Measurements from ENCODE around the gene ISYNA1. TPM values are rescaled to one million over a fixed set of nuclear protein-coding genes. Genes with fewer than 3 reads are reported as not detected.

ISYNA1 gene
- total and polyA plus RNA-seq, 2 donors (not counting 3 experiments of a cell fraction or from before 2014, with no cell fraction given) = 69.0 to 70.2 TPM

DNA sequence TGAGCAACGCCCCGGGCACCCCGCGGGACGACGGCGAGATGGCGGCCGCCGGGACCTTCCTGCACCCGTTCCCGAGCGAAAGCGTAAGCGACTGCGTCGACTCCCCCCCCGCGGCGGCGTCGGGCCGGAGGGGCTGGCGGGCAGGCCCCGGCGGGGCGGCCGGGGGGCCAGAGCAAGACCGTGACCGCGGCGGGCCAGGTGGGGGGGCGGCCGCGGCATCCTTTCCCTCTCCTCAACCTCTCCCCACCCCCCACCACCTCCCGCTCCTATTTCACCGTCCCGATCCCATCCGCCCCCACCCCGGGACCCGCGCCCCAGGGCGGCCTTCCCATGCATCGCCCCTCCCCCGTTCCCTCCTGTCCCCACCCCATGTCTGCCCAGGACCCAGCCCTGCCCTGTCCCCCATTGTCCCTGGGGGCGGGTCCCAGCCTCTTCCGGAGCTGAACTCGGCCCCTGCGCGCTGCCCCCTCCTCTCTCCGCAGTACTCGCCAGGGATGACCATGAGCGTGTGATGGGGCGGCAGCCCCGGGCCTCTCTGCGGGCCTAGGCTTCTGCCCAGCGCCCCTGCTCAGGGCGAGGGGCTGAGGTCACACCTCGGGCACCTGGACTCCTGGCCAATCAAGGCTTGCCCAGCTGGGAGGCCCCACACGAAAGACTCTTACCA is 4.1 kb downstream of the ISYNA1 start:
- Histone ChIP-seq H2AFZ (ENCODE audit: low read depth, low read length) (no peak overlapping the region), H3K27ac (ENCODE audit: insufficient read depth, low read depth, low read length) (no peak overlapping the region), H3K36me3 (ENCODE audit: control insufficient read depth in 2 of 2, extremely low read depth in 1 of 2, insufficient read depth in 2 of 2, low read length in 2 of 2) (peaks cover 0 to 2% of the 10 kb centered on the region in 2 experiments), H3K27me3 (ENCODE audit: control insufficient read depth in 2 of 2, insufficient read depth in 2 of 2, low read length in 2 of 2) (no peaks in the 10 kb centered on the region), H4K20me1 (replicated peaks; ENCODE audit: control insufficient read depth, extremely low read depth, insufficient read depth, low read length) (no peaks in the 10 kb centered on the region), H3K9me1 (replicated peaks; ENCODE audit: control insufficient read depth, extremely low read depth, insufficient read depth, low read length) (no peaks in the 10 kb centered on the region), H3K4me2 (ENCODE audit: insufficient read depth, low read length) (no peak overlapping the region), H3K9ac (replicated peaks; ENCODE audit: extremely low read depth, insufficient read depth, low read length) (no peak overlapping the region), H3K4me1 (ENCODE audit: control insufficient read depth, extremely low read depth, insufficient read depth, low read length) (peaks cover 19% of the 10 kb centered on the region), H3K79me2 (ENCODE audit: control insufficient read depth, insufficient read depth, low read length) (peaks cover 2% of the 10 kb centered on the region), H3K9me3 (replicated peaks; ENCODE audit: control insufficient read depth, insufficient read depth, low read length) (no peaks in the 10 kb centered on the region), H3K4me3 (replicated peaks in 1 of 3; ENCODE audit: insufficient read depth in 1 of 3, low read depth in 1 of 3, low read length in 3 of 3) (peak overlapping the region in 1 of 3 experiments; percentile 69)
- FAIRE-seq (no peak), DNase-seq (ENCODE audit: low read depth, low spot score) (no peak)
- ChIA-PET POLR2A (no interaction called here), CTCF (no interaction called here)
- intact Hi-C loops (cut with micrococcal nuclease) = no loop called here
- TSS peak; percentile 91 for BruUV-seq (replicated peaks)
- TF ChIP-seq FOS (IDR thresholded peaks at IDR 0.05; ENCODE audit: borderline replicate concordance, insufficient read depth, low read length) = no peak
- TF ChIP-seq GATA2 (IDR thresholded peaks at IDR 0.05; ENCODE audit: insufficient read depth, insufficient read length, low read depth, low read length) = no peak
- TF ChIP-seq, protein P1, sequence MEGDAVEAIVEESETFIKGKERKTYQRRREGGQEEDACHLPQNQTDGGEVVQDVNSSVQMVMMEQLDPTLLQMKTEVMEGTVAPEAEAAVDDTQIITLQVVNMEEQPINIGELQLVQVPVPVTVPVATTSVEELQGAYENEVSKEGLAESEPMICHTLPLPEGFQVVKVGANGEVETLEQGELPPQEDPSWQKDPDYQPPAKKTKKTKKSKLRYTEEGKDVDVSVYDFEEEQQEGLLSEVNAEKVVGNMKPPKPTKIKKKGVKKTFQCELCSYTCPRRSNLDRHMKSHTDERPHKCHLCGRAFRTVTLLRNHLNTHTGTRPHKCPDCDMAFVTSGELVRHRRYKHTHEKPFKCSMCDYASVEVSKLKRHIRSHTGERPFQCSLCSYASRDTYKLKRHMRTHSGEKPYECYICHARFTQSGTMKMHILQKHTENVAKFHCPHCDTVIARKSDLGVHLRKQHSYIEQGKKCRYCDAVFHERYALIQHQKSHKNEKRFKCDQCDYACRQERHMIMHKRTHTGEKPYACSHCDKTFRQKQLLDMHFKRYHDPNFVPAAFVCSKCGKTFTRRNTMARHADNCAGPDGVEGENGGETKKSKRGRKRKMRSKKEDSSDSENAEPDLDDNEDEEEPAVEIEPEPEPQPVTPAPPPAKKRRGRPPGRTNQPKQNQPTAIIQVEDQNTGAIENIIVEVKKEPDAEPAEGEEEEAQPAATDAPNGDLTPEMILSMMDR (IDR thresholded peaks at IDR 0.05; ENCODE audit: extremely low read depth in 1 of 2, insufficient read depth in 1 of 2, low read depth in 1 of 2, low read length in 2 of 2) = no peak
- TF ChIP-seq EZH2 (IDR thresholded peaks at IDR 0.05; ENCODE audit: borderline replicate concordance, low read depth, low read length, severe bottlenecking) = no peak
- no peak for TF ChIP-seq JUN (IDR thresholded peaks at IDR 0.05; ENCODE audit: borderline replicate concordance, insufficient read depth, insufficient read length, low read depth)
- TF ChIP-seq POLR2AphosphoS5 (IDR thresholded peaks at IDR 0.05; ENCODE audit: insufficient read depth, low read depth, low read length) = peak; percentile 0
- no peak for TF ChIP-seq POLR2A (IDR thresholded peaks at IDR 0.05; ENCODE audit: low read depth, low read length)
- dilution Hi-C loops (cut with MboI; ENCODE audit: extremely low pct_ligation_motif_present, low sequenced_read_pairs) = no loop called here
